PC-3 (cell line): Measurements from ENCODE around the gene JADE1. TPM values are rescaled to one million over a fixed set of nuclear protein-coding genes. Genes with fewer than 3 reads are reported as not detected.

Experiments used
- ATAC-seq: fragments of 200-7000 bp; cut with Tn5 transposase; 2 replicates; pipeline ENCODE4 v1.9.1; 2020; ENCODE audit warnings: mild to moderate bottlenecking, moderate library complexity
- BruUV-seq: library from RNA; stranded (reverse); fragments of 400-500 nt; replicated peaks from 2 replicates; lab custom pipeline; 2021; lab: Mats Ljungman, UMichigan
- CTCF ChIA-PET: fragments of 300-600 bp; sonication (Branson Sonifier 250); formaldehyde crosslinking; loops from one replicate; lab custom pipeline; 2022; ENCODE audit warnings: antibody characterized with exemption; lab: Charles Lee
- POLR2A ChIA-PET: fragments of 300-600 bp; sonication (Branson Sonifier 250); formaldehyde crosslinking; loops from one replicate; lab custom pipeline; 2022; ENCODE audit warnings: antibody characterized with exemption; ENCODE audit not compliant: unreplicated experiment; lab: Charles Lee
- DNase-seq: peaks from one replicate; pipeline ENCODE4 v3.0.0-alpha.2; 2015
- H2AFZ ChIP-seq: fragments of 300-600 bp; sonication (generic); 2 replicates; pipeline ENCODE4 v1.6.0; 2016; ENCODE audit warnings: antibody characterized with exemption, low read length
- H3F3A ChIP-seq: fragments of 300-600 bp; sonication (generic); one replicate; pipeline ENCODE4 v1.6.0; 2017; ENCODE audit warnings: antibody characterized with exemption, low read length, control low read depth, mild to moderate bottlenecking; ENCODE audit not compliant: unreplicated experiment
- H3K27ac ChIP-seq: fragments of 300-600 bp; sonication (generic); 2 replicates; pipeline ENCODE4 v1.5.1; 2016; ENCODE audit warnings: mild to moderate bottlenecking, low read length
- H3K27me3 ChIP-seq: fragments of 300-600 bp; sonication (generic); 2 replicates; pipeline ENCODE4 v1.6.1; 2016; ENCODE audit warnings: low read length, mixed read lengths
- H3K36me3 ChIP-seq: fragments of 300-600 bp; sonication (generic); 2 replicates; pipeline ENCODE4 v1.6.1; 2016; ENCODE audit warnings: low read depth, mixed run types, low read length, mixed read lengths
- H3K4me1 ChIP-seq: fragments of 300-600 bp; sonication (generic); 2 replicates; pipeline ENCODE4 v1.5.1; 2016; ENCODE audit warnings: low read length; ENCODE audit not compliant: insufficient read depth
- H3K4me2 ChIP-seq: fragments of 300-600 bp; sonication (generic); 2 replicates; pipeline ENCODE4 v1.6.0; 2016; ENCODE audit warnings: low read length
- H3K4me3 ChIP-seq: fragments of 300-600 bp; sonication (generic); 2 replicates; pipeline ENCODE4 v1.5.1; 2016; ENCODE audit warnings: mild to moderate bottlenecking, low read length, mixed read lengths
- H3K79me2 ChIP-seq: fragments of 300-600 bp; sonication (generic); 2 replicates; pipeline ENCODE4 v1.6.1; 2017; ENCODE audit warnings: low read length, mixed read lengths
- H3K9ac ChIP-seq: fragments of 300-600 bp; sonication (generic); 2 replicates; pipeline ENCODE4 v1.6.0; 2016; ENCODE audit warnings: mild to moderate bottlenecking, low read length
- H3K9me2 ChIP-seq: fragments of 300-600 bp; sonication (generic); replicated peaks from 2 replicates; pipeline ENCODE4 v1.6.1; 2016; ENCODE audit warnings: mixed run types, low read length, mixed read lengths
- H3K9me3 ChIP-seq: fragments of 300-600 bp; sonication (generic); 2 replicates; pipeline ENCODE4 v1.6.1; 2016; ENCODE audit warnings: low read length, mixed read lengths
- H4K20me1 ChIP-seq: fragments of 300-600 bp; sonication (generic); 2 replicates; pipeline ENCODE4 v1.6.1; 2016; ENCODE audit warnings: low read length, mixed read lengths
- EZH2 ChIP-seq: fragments of 300-600 bp; sonication (generic); IDR thresholded peaks from one replicate; pipeline ENCODE4 v1.6.1; 2017; ENCODE audit warnings: antibody characterized with exemption, mild to moderate bottlenecking, low read length; ENCODE audit not compliant: unreplicated experiment
- EZH2phosphoT487 ChIP-seq: fragments of 300-600 bp; sonication (generic); IDR thresholded peaks from 2 replicates; pipeline ENCODE4 v1.6.1; 2018; ENCODE audit warnings: mild to moderate bottlenecking, antibody characterized with exemption, low read length, borderline replicate concordance
- intact Hi-C: fragments of 100-400 bp; cut with micrococcal nuclease; formaldehyde crosslinking; loops from 2 replicates; pipeline ENCODE4 v1.9.0; 2023
- total RNA-seq: library from RNA; depleted of rRNA; stranded (reverse); fragments of >200 nt; gene quantifications from 2 replicates; pipeline ENCODE4 v1.2.3, GENCODE V29; 2014
- TF ChIP-seq, protein P1 (sequence below): fragments of 300-600 bp; sonication (generic); conservative IDR thresholded peaks from 2 replicates; pipeline ENCODE4 v1.5.1; 2017; ENCODE audit warnings: antibody characterized with exemption, low read depth, mild to moderate bottlenecking, low read length

Gene JADE1
- total RNA-seq, 1 experiment from 2014 or later: 10.8 TPM

- ChIA-PET CTCF (no interaction called here), POLR2A (no interaction called here)
- H3F3A ChIP-seq: no peaks in the 10 kb centered on the region
- intact Hi-C loops: no loop called here
- no peak overlapping the region for H3K9ac ChIP-seq
- no peak for TF ChIP-seq EZH2phosphoT487
- TF ChIP-seq EZH2: no peak
- TF ChIP-seq, protein P1, sequence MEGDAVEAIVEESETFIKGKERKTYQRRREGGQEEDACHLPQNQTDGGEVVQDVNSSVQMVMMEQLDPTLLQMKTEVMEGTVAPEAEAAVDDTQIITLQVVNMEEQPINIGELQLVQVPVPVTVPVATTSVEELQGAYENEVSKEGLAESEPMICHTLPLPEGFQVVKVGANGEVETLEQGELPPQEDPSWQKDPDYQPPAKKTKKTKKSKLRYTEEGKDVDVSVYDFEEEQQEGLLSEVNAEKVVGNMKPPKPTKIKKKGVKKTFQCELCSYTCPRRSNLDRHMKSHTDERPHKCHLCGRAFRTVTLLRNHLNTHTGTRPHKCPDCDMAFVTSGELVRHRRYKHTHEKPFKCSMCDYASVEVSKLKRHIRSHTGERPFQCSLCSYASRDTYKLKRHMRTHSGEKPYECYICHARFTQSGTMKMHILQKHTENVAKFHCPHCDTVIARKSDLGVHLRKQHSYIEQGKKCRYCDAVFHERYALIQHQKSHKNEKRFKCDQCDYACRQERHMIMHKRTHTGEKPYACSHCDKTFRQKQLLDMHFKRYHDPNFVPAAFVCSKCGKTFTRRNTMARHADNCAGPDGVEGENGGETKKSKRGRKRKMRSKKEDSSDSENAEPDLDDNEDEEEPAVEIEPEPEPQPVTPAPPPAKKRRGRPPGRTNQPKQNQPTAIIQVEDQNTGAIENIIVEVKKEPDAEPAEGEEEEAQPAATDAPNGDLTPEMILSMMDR: no peak
- BruUV-seq: no TSS peak
- no peaks in the 10 kb centered on the region for H3K9me2 ChIP-seq
- no peaks in the 10 kb centered on the region for H4K20me1 ChIP-seq
- no peaks in the 10 kb centered on the region for H3K27me3 ChIP-seq
- H3K36me3 ChIP-seq: no peaks in the 10 kb centered on the region
- H3K79me2 ChIP-seq: no peaks in the 10 kb centered on the region
- DNase-seq (no peak), ATAC-seq (no peak)
- H3K4me2 ChIP-seq: no peak overlapping the region
- H3K27ac ChIP-seq: no peak overlapping the region
- no peak overlapping the region for H2AFZ ChIP-seq
- H3K4me3 ChIP-seq: no peak overlapping the region
- H3K4me1 ChIP-seq: no peaks in the 10 kb centered on the region
- H3K9me3 ChIP-seq: no peaks in the 10 kb centered on the region
Measured at GRCh38 chr4:128908735-128909134, 99.2 kb downstream of the JADE1 start.

GRCh38 chr4:128913228-128913627 lies 103.7 kb downstream of the JADE1 start:
- no peaks in the 10 kb centered on the region for H3F3A ChIP-seq
- no peak overlapping the region for H2AFZ ChIP-seq
- no peak for ATAC-seq
- H3K4me1 ChIP-seq: no peaks in the 10 kb centered on the region
- no peaks in the 10 kb centered on the region for H3K9me3 ChIP-seq
- no peak for TF ChIP-seq EZH2
- no peaks in the 10 kb centered on the region for H3K9me2 ChIP-seq
- no peak for DNase-seq
- BruUV-seq: no TSS peak
- no peaks in the 10 kb centered on the region for H3K27me3 ChIP-seq
- H3K36me3 ChIP-seq: no peaks in the 10 kb centered on the region
- no peak overlapping the region for H3K9ac ChIP-seq
- no peak overlapping the region for H3K4me2 ChIP-seq
- no peaks in the 10 kb centered on the region for H3K79me2 ChIP-seq
- CTCF ChIA-PET: no interaction called here
- no peak overlapping the region for H3K4me3 ChIP-seq
- H3K27ac ChIP-seq: no peak overlapping the region
- H4K20me1 ChIP-seq: no peaks in the 10 kb centered on the region
- POLR2A ChIA-PET: no interaction called here
- intact Hi-C loops: no loop called here

DNA sequence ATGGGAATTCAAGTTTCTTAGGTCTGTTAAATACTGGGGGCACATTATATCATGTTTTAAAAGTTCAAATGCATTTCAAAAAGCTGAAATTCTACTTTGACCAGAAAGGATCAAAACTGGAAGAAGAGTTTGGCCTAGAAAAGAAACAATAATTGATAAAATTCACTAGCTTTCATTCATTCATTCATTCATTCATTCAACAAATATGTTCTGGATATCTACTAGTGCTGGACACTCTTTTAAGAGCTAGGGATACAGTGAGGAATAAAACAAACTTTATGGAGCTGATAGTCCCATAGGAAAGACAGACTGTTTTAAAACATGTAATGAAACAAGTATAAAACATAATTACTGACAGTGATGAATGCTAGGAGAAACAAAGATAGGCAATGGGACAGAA lies 106.0 kb downstream of the JADE1 start:
- intact Hi-C loops: no loop called here
- TF ChIP-seq EZH2phosphoT487 (no peak), EZH2 (no peak)
- TF ChIP-seq, protein P1: no peak
- no peaks in the 10 kb centered on the region for H3K79me2 ChIP-seq

More for the DNA sequence above, 106.0 kb downstream of the JADE1 start:
- Histone ChIP-seq H3K27me3 (no peaks in the 10 kb centered on the region), H3K9me3 (no peaks in the 10 kb centered on the region), H3K4me3 (no peak overlapping the region), H3K4me2 (no peak overlapping the region), H3F3A (no peaks in the 10 kb centered on the region), H3K4me1 (no peaks in the 10 kb centered on the region), H4K20me1 (no peaks in the 10 kb centered on the region), H3K27ac (no peak overlapping the region), H2AFZ (no peak overlapping the region), H3K9ac (no peak overlapping the region), H3K36me3 (no peaks in the 10 kb centered on the region), H3K9me2 (no peaks in the 10 kb centered on the region)
- DNase-seq (no peak), ATAC-seq (no peak)
- no TSS peak for BruUV-seq
- CTCF ChIA-PET: no interaction called here
- POLR2A ChIA-PET: no interaction called here
